Stomach (tissue), 4 donors: Measurements from ENCODE around the gene WDR3.

Experiments used
- CTCF ChIP-seq, 7 experiments: fragments of 450-650 bp in 4 of 7; fragments of 200-600 bp in 3 of 7; sonication (generic) in 3 of 7; IDR thresholded peaks; one replicate each; pipeline ENCODE4 v1.5.1; 2016 to 2019; ENCODE audit warnings: antibody characterized with exemption in 7 of 7, control low read depth in 2 of 7, mild to moderate bottlenecking in 1 of 7
- EP300 ChIP-seq: sonication (generic); formaldehyde crosslinking; IDR thresholded peaks from one replicate; pipeline ENCODE4 v1.6.1; 2017; ENCODE audit warnings: antibody characterized with exemption
- POLR2A ChIP-seq, 4 donors: fragments of 450-650 bp; IDR thresholded peaks; one replicate each; pipeline ENCODE4 v1.6.1; 2016; ENCODE audit warnings: antibody characterized with exemption in 4 of 4, control low read depth in 2 of 4, mild to moderate bottlenecking in 1 of 4, moderate library complexity in 1 of 4

GRCh38 chr1:117971777-117972176, 42.2 kb downstream of the WDR3 start:
- TF ChIP-seq CTCF (IDR thresholded peaks at IDR 0.05): no peak
- TF ChIP-seq POLR2A (IDR thresholded peaks at IDR 0.05): no peak
- TF ChIP-seq EP300: no peak
